ENCODE data around the gene NKTR.

The NKTR gene

DNA sequence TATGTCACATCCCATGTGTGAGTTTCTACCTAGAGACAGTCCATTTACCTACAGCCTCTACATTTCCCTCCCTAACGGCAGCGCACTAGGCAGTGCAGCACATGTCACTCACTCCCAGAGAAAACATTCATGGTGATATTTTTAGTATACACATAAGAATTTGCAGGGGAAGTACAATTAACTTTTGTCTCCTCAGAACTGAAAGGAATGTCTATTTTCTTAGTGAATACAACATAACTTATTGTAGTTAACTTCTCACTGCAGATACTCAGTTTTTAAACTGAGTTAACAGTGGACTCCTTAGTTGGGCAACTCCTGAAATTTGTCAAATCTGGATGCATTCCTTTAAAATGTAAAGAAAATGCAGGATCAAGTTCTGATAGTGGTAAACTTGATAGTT lies 48.5 kb downstream of the NKTR start:
- in situ Hi-C loops (cut with MboI; ENCODE audit: low sequenced_read_pairs): no loop called here

DNA sequence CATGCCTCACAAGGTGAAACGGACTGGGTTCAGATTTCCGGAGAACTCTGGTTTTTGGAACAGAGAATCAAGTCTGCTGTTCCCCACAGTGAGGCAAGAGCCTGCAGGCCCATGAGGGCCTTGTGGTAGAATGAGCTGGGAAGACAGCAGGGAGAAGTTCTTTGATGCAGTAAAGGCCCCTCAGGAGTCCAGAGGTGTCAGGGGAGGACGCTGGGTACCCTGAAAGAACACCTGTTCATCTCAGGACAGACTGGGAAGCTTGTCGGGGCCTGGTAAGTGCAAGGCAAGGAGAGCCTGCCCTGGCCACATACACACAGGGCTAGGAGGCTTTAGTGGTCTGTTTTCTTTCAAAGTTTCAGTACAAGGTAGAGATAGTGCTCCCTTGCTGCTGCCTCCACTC lies 49.3 kb downstream of the NKTR start:
- in situ Hi-C loops (cut with MboI; ENCODE audit: low sequenced_read_pairs): no loop called here

DNA sequence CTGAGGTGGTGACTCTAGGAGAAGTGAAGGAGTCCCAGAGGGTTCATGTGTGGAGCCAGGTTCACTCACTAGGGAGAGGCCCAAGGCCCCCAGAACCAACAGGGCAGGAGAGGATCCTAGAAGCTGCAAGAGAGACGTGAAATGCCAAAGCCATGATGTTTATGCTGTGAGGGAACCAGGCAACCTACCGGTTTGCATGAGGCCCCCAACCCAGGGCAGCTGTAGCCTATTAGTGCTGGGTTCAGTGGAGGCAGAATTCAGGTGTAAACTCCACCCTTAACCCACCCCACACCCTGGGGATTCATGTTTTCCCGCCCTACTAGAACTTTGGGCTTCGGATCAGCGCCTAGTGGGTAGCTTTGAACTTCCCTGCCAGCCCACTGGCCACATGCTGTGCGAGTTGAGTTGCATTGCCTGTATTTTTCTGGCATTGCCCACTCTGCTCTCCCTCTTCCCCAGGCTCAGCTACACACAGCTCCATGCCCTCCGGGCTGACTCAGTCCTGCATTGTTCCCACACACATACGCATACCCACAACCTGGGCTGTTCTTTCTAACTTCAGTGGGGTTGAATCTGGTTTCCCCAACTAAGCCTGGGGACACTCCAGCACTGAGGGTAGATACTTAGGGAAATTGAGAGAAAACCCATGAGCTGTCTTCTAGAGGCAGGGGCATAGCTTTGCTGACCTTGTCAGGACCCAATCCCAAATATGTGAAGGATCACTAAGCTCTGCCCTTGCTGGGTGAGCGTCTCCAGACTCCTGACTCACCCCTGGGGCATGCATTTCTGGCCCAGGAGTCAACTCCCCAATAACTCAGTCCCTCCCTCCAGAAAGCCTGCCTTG lies 51.0 kb downstream of the NKTR start:
- in situ Hi-C loops (cut with MboI; ENCODE audit: low sequenced_read_pairs): no loop called here

DNA sequence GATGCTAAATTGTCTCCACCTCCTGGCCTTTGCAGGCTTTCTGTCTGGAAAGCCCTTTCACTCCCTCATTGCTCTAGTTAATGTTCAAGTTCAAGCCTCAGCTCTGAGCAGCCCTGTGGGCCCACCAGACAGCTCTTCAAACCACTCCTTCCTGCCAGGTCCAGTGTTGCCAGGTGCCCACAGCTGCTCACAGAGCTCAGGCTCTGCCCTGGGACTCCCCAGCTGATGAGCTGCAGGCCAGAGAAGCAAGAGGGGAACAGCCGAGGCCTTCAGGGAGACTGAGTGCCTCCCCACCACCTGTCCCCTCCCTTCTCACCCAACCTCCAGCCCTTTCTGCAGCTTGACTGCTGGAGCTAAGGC lies 51.7 kb downstream of the NKTR start:
- in situ Hi-C loops (cut with MboI; ENCODE audit: low sequenced_read_pairs): no loop called here

DNA sequence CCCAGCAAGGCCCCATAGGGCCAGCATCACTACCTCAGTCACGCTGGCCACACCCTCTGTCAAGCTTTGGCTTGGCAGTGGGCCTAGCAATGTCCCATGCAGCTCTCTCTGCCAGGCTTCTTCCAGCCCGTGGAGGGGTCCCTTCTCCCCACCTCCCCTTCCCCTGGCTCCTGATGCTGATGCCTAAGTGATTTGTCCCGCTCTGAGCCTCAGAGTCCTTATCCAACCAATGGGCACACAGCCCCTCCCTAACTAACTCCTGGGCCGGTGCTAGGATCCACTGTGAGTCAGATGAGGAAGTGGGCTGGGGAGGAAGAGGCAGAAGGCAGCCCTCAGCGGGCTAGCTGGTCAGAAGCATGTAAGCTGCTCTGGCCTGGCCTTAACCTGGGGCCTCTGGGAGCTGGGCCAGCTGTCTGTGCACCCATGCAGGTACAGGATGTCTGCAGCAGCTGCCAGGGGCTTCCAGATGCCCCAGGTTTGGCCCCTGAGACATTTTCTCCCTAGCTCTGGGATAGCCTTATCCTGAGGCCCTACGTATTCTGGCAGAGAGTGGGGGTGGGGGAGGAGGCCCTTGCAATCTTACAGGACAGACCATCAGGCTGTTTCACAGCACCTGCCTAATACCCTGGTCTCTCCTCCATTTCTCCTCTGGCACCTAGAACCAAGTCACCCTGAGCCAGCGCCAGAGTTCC lies 52.3 kb downstream of the NKTR start:
- in situ Hi-C loops (cut with MboI; ENCODE audit: low sequenced_read_pairs): no loop called here

DNA sequence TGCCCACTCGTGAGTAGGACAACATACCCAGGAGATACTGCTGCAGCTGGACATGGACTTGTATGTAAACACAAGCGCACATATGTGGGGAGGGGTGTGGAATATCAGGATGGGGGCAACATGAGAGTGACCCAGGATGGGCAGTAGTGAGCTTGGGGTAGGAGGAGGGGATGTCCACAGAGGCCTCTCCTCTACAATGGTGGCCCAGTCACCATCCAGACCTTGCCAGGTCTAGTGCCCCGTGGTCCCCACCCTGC lies 52.7 kb downstream of the NKTR start:
- in situ Hi-C loops (cut with MboI; ENCODE audit: low sequenced_read_pairs): no loop called here

DNA sequence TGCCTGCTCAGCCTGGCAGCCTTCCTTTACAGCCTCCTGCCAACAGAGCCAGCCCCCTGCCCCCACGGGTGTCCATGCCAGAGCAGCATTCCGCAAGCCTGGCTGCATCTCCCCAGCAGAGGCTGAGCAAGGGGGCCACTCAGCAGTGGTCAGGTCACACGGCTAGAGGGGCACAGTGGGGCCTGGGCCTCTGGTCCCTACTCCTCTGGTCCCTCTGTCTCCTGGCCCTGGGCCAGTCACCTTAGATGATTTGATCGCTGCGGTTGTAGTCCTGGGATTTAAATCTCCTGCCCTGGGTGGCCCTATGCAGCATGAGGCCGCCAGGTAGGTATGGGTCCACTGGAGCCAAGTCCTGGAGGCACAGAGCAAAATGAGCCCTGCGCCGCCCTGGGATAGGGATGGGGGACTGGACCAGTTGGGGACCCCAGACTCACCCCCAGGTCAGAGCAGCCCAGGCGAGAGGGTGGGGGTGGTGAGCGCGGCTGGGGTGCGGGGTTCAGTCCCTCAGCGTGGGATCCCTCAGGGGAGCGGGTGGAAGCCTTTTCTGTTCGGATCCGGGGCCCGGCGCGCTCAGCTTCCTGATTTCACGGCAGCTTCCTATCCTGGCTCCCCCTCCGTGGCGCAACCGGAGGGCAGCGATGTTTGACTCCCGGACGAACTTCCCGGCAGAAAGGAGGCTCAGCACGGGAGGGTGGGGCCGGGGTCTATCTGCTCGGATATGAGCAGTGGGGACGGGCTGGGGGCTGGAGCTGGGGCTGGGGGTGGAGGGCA lies 53.3 kb downstream of the NKTR start, which contains the start of gene ZBTB47:
TSS of gene ZBTB47 (plus strand) at position 138 of the 771 bp plus-strand sequence. CDS start 4,659 bp downstream, outside the sequence.
- in situ Hi-C loops (cut with MboI; ENCODE audit: low sequenced_read_pairs): no loop called here

DNA sequence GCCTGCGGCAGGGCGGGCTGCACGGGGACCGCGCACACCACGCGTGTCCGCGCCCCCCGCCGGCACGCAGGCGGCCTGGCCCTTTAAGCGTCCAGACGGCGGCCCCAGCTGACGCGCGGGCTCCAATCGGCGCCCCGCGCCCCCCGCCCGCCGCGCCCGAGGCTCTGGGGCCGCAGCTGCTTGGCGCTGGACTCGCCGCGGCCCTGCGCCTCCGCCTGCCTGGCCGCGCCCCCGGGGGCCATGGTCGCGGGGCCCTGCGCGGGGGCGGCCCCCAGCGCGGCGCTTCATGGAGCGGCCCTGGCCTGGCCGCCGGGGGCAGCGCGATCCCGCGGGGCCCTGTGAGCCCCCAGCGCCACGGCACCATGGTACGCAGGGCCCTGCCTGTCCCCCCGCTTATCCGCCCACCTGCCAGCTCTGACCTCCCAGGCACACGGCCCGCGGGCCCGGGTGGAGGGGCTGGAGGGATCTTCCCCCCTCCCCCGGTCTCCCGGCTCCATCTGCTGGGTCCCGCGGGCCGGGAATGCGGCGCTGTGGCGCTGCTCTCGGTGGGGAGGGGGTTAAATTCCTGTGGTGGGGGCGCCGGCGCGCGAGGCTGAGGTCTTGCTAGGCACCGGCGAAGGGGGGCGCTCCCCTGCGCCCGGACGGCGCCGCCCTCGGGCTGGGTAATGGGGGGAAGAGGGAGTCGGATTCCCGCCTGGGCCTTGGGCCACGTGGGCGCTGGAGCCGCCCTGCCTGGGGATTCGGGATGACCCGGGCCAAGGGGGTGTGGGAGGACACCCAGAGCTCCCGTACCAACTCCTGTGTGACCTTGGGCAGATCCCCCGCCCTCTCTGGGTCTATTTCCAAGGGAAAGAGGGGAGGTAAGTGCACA lies 54.1 kb downstream of the NKTR start:
- in situ Hi-C loops (cut with MboI; ENCODE audit: low sequenced_read_pairs): no loop called here

DNA sequence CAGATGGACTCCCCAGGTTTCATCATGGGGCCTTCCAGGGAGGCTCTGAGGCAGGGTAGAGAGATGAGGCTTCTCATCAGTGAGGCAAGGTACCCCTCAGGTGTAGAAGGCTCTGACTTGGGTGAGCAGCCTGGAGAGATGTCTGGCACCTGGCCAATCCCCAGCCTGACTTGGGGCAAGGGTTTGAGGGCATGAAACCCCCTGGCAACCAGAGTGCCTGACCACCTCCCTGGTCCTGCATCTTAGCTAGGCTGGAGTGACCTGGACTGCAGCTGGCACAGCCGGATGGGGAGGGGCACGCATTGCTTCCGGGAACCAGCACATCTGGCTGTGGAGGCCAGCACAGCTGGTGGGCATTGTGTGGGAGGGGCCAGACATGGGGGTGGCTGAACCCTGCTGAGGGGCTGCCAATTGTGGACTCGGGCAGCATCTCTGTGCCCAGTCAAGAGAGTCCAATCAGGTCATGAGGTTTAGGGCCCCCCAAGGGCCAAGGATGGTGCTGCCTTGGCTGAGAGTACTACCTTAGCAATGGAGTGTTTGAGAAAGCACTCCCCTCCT lies 54.9 kb downstream of the NKTR start:
- in situ Hi-C loops (cut with MboI; ENCODE audit: low sequenced_read_pairs): no loop called here

DNA sequence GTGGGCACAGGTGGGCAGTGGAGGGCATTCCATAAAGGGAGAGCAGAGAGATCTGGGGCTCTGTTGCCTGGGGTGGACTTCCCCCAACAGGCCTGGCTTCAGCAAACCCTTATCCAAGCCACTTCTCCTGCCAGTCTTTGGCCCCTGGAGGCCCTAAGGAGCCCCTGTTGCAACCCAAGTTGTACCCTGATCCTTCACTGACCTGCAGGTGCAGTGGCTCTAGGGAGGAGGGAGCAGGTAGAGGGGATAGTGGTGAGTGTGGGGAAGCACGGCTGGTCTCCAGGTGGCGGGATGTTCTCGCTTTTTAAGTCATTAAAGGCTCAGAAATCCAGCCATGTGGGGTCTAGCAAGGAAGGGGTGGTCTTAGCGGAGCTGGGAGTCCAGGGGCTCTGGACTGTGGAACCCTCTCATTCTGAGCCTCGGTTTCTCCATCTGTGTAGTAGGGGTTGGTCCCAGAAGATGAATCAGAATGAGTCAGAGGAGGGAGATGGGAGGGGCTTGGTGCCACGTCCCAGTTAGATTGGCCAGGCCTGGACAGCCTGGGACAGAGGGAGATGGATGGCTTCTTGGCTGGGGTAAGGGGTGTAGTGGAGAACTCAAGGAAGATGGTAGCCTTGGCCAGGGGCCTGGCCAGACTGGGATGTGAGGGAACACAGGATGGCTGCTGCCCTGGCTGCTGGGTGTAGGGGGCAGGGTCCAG lies 55.6 kb downstream of the NKTR start:
- in situ Hi-C loops (cut with MboI; ENCODE audit: low sequenced_read_pairs): no loop called here

DNA sequence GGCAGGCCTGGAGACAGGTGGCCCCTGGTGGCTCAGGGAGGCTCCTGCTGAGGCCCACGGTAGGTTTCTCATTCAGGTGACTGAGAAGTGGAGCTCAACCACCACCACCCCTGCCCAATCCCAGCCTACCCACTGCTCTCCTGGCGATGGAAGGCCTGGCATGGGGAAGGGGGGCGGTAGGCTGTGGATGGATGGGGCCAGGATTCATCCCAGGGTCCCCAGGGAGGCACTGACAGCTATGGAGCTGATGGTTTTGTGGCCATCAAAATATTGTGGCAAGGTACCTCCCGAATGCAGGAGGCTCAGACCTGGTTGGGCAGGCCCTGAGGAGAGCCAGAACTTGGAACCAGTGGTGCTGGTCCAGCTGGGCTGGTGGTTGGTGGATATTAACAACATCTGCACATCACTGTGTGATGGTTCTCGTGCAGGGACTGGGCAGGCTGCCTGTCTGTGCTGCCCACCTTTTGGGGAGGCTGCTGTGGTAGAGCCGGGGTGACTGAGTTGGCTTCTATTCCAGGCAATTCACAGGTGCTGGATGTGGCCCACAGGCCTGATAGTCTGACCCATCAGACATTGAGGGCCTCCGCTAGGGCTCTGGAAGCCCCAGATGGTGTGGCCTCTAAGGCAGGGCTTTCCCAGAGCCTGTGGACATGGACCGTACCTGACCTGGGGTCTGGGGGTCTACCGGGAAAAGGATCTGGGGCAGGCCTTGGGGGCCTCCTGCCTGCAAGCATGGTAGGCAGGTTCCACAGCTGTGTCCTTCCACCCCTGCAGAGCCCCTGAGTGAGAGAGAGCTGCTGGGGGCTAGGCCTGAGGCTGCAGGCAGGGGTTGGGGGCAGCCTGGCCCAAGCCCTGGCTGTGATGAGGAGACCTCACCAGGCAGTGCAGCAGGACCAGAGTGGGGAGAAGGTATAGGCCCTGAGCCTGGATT lies 56.5 kb downstream of the NKTR start:
- in situ Hi-C loops (cut with MboI; ENCODE audit: low sequenced_read_pairs): no loop called here

DNA sequence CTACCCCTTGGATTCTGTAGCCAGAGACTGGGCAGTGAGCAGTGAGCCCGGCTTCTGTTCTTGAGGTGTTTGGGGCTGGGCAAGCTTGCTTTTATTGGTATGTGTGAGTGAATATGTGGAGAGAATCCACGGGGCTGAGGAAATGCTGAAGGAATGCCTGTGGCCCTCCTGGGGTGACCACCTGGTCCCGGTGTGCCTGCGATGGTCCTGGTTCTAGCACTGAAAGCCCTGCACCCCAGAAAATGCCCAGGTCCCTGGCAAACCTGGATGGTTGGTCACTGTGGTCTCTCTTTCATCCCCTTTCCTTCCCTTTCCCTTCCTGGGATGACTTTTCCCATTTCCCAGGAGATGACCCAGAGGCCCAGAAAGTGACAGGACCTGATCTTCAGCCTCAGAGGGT lies 57.2 kb downstream of the NKTR start:
- in situ Hi-C loops (cut with MboI; ENCODE audit: low sequenced_read_pairs): no loop called here

DNA sequence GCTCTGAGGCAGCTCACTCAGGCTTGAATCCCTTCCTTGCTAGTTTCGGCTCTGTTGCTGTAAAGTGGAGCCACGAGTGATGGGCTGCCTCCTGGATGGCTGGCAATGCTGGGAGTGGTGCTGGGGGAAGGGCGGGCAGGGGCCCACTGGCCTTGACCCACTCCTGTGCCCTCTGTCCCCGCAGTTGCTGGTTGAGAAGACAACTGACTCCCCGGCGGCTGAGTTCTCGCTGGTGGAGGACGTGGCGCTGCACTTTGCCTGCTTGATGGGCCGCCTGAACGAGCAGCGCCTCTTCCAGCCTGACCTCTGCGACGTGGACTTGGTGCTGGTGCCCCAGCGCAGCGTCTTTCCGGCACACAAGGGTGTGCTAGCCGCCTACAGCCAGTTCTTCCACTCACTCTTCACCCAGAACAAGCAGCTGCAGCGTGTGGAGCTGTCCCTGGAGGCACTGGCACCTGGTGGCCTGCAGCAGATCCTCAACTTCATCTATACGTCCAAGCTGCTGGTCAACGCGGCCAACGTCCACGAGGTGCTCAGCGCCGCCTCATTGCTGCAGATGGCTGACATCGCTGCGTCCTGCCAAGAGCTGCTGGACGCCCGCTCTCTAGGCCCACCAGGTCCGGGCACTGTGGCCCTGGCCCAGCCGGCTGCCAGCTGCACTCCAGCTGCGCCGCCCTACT lies 57.7 kb downstream of the NKTR start:
- in situ Hi-C loops (cut with MboI; ENCODE audit: low sequenced_read_pairs): no loop called here

DNA sequence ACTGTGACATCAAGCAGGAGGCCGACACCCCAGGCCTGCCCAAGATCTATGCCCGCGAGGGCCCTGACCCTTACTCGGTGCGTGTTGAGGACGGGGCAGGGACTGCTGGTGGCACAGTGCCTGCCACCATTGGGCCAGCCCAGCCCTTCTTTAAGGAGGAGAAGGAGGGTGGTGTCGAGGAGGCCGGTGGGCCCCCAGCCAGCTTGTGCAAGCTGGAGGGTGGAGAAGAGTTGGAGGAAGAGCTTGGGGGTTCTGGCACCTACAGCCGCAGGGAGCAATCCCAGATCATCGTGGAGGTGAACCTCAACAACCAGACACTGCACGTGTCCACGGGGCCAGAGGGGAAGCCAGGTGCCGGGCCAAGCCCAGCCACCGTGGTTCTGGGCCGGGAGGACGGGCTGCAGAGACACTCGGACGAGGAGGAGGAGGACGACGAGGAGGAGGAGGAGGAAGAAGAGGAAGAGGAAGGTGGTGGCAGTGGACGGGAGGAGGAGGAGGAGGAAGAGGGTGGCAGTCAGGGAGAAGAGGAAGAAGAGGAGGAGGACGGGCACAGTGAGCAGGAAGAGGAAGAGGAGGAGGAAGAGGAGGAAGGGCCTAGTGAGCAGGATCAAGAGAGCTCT lies 58.4 kb downstream of the NKTR start:
- in situ Hi-C loops (cut with MboI; ENCODE audit: low sequenced_read_pairs): no loop called here

DNA sequence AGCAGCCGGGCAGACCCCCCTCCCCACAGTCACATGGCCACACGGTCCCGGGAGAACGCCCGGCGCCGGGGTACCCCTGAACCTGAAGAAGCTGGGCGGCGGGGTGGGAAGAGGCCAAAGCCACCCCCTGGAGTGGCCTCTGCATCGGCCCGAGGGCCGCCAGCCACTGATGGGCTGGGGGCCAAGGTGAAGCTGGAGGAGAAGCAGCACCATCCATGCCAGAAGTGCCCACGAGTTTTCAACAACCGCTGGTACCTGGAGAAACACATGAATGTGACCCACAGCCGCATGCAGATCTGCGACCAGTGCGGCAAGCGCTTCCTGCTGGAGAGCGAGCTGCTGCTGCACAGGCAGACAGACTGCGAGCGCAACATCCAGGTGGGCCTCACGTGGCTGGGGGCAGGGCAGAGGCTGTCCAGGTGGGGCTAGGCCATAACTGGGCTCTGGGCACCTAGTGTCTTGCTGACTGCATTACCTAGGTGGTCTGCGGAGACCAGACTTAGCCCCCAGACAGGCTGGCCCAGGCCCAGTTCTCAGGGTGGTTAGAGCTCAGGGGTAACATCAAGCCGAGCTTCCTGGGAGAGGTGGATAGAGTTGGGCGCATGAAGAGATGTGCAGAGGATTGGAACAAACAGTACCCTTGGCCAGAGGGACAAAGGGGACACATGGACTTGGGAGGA lies 59.1 kb downstream of the NKTR start:
- in situ Hi-C loops (cut with MboI; ENCODE audit: low sequenced_read_pairs): no loop called here

DNA sequence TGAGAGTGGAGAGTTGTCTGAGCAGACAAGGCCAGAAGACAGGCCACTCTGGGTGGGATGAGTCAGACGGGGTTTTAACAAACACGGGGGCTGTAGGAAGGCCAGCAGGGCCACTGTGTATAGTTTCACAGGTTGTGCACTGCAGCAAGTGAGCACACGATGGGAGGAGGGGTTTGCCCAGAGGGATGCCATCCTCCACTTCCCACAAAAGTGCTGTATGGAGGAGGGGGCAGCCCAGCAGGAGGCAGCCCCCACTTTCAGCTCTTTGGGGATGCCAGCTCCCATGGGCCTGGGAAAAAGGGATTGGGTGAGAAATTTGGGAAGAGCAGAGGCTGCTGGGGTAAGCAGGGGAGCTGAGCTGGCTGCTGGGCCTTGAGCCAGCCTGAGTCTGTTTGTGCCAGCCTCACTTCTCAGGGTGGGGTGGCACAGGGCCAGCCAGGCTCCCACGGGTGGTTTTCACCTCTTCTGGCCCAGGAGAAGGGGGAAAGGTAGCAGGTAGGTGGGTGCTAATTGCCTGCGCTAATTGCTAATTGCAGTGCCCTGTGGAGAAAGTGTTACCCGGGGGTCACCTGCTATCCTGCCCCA lies 59.7 kb downstream of the NKTR start:
- in situ Hi-C loops (cut with MboI; ENCODE audit: low sequenced_read_pairs): no loop called here

DNA sequence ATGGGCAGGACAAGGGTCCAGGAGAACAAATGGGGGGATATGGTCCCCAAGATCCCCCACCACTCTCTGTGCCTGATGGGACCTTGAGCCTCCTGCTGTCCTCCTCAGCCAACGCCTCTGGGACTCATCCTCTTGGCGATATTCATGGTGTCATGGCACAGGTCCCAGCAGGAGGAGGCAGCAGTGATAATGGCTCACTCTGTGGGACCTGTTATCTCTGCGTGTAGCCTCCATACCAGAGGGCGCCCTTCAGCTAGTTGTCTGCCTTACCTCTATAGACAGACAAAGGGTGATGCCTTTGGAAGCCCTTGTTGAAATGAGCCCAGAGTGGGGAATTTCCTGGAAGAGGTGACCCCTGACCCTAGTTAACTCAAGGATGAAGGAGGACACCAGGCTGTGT lies 60.4 kb downstream of the NKTR start:
- in situ Hi-C loops (cut with MboI; ENCODE audit: low sequenced_read_pairs): no loop called here
